Liver (tissue), 9 donors: ENCODE results near the gene CYTH3. TPM values are rescaled to one million over a fixed set of nuclear protein-coding genes. Genes with fewer than 3 reads are reported as not detected.

ENCODE experiments used
- DNase-seq: peaks from one replicate; pipeline ENCODE4 v3.0.0-alpha.2; 2017; ENCODE audit warnings: low spot score
- H3K27ac ChIP-seq, 2 donors: one replicate each; pipeline ENCODE4 v1.7.0; 2013; ENCODE audit warnings: inconsistent platforms in 2 of 2, low read length in 2 of 2, control low read depth in 1 of 2, low read depth in 1 of 2, mild to moderate bottlenecking in 1 of 2
- H3K27me3 ChIP-seq, 4 donors: one replicate each; pipeline versions ENCODE4 v1.6.1 to v1.7.0; 2013; ENCODE audit warnings: low read length in 3 of 4, inconsistent platforms in 1 of 4, mild to moderate bottlenecking in 1 of 4, moderate library complexity in 1 of 4; ENCODE audit not compliant: control insufficient read depth in 4 of 4, insufficient read depth in 4 of 4
- H3K36me3 ChIP-seq, 4 donors: one replicate each; pipeline versions ENCODE4 v1.6.1 to v1.7.0; 2013; ENCODE audit warnings: low read length in 3 of 4, mild to moderate bottlenecking in 3 of 4, low read depth in 1 of 4, moderate library complexity in 1 of 4; ENCODE audit not compliant: control insufficient read depth in 4 of 4, insufficient read depth in 3 of 4
- H3K4me1 ChIP-seq, 4 donors: one replicate each; pipeline versions ENCODE4 v1.6.1 to v1.7.0; 2013; ENCODE audit warnings: low read length in 3 of 4, mild to moderate bottlenecking in 3 of 4, moderate library complexity in 1 of 4; ENCODE audit not compliant: control insufficient read depth in 4 of 4, insufficient read depth in 4 of 4
- H3K4me3 ChIP-seq, 3 donors: one replicate each; pipeline versions ENCODE4 v1.6.1 to v1.7.0; 2013; ENCODE audit warnings: low read length in 3 of 3, control low read depth in 1 of 3, low read depth in 1 of 3, mild to moderate bottlenecking in 1 of 3
- H3K9ac ChIP-seq, 2 donors: one replicate each; pipeline ENCODE4 v1.7.0; 2013; ENCODE audit warnings: low read length in 2 of 2, mild to moderate bottlenecking in 2 of 2, moderate library complexity in 2 of 2, control low read depth in 1 of 2, low read depth in 1 of 2
- H3K9me3 ChIP-seq, 4 donors: one replicate each; pipeline versions ENCODE4 v1.6.1 to v1.7.0; 2013; ENCODE audit warnings: low read length in 3 of 4; ENCODE audit not compliant: control insufficient read depth in 4 of 4
- EGR1 ChIP-seq, 2 donors: IDR thresholded peaks; 2 replicates each; pipeline ENCODE4 v1.6.1; 2016 to 2018; ENCODE audit warnings: antibody characterized with exemption in 2 of 2, low read depth in 2 of 2
- FOXA2 ChIP-seq: IDR thresholded peaks from 2 replicates; pipeline ENCODE4 v1.6.1; 2016; ENCODE audit warnings: antibody characterized with exemption
- GABPA ChIP-seq, 2 donors: IDR thresholded peaks in 1 of 2; conservative IDR thresholded peaks in 1 of 2; 2 replicates each; pipeline ENCODE4 v1.6.1; 2016; ENCODE audit warnings: antibody characterized with exemption in 2 of 2, mild to moderate bottlenecking in 1 of 2, moderate library complexity in 1 of 2
- HNF4A ChIP-seq, 2 donors: conservative IDR thresholded peaks; 2 replicates each; pipeline ENCODE4 v1.6.1; 2016; ENCODE audit warnings: antibody characterized with exemption in 2 of 2, mild to moderate bottlenecking in 2 of 2
- HNF4G ChIP-seq: IDR thresholded peaks from 2 replicates; pipeline ENCODE4 v1.6.1; 2016; ENCODE audit warnings: antibody characterized with exemption
- JUND ChIP-seq, 2 donors: IDR thresholded peaks; 2 replicates each; pipeline ENCODE4 v1.6.1; 2016; ENCODE audit warnings: antibody characterized with exemption in 2 of 2
- NR2F2 ChIP-seq: IDR thresholded peaks from 2 replicates; pipeline ENCODE4 v1.6.1; 2016; ENCODE audit warnings: antibody characterized with exemption
- RAD21 ChIP-seq, 2 donors: IDR thresholded peaks; 2 replicates each; pipeline ENCODE4 v1.6.1; 2016; ENCODE audit warnings: antibody characterized with exemption in 2 of 2, mild to moderate bottlenecking in 2 of 2
- RXRA ChIP-seq, 2 donors: IDR thresholded peaks; 2 replicates each; pipeline ENCODE4 v1.6.1; 2017 to 2018; ENCODE audit warnings: antibody characterized with exemption in 2 of 2, mild to moderate bottlenecking in 1 of 2
- SP1 ChIP-seq: IDR thresholded peaks from 2 replicates; pipeline ENCODE4 v1.6.1; 2018; ENCODE audit warnings: antibody characterized with exemption, mild to moderate bottlenecking
- TAF1 ChIP-seq: conservative IDR thresholded peaks from 2 replicates; pipeline ENCODE4 v1.6.1; 2016; ENCODE audit warnings: antibody characterized with exemption, mild to moderate bottlenecking
- YY1 ChIP-seq: IDR thresholded peaks from 2 replicates; pipeline ENCODE4 v1.6.1; 2016; ENCODE audit warnings: antibody characterized with exemption, mild to moderate bottlenecking
- WGBS: extraction: QIAGEN DNeasy Blood & Tissue Kit; methylation state at CpG from one replicate; pipeline ENCODE4 v1.1.7; 2013; 5-methylcytosine and 5-hydroxymethylcytosine counted together
- polyA plus RNA-seq, 2 donors: library from polyadenylated mRNA; stranded (reverse) in 1 of 2; unstranded in 1 of 2; fragments of 200-250 nt in 1 of 2; fragments of >200 nt in 1 of 2; fragmentation: Nextera tagmentation in 1 of 2; extraction: Ambion mirVana in 1 of 2; gene quantifications; one replicate each; pipeline versions ENCODE4 v1.2.1 to v1.2.3, GENCODE V29; 2013 to 2015
- total RNA-seq, 2 donors: library from RNA; depleted of rRNA; stranded (reverse); fragments of >200 nt; gene quantifications; one replicate each; pipeline ENCODE4 v1.2.3, GENCODE V29; 2014
- TF ChIP-seq, protein P1 (sequence below): fragments of 150-350 bp; IDR thresholded peaks from 2 replicates; pipeline ENCODE4 v1.5.1; 2017; ENCODE audit warnings: improper control_type of control experiment, low read depth, low read length; ENCODE audit not compliant: missing input control
- TF ChIP-seq, protein P2 (sequence below): IDR thresholded peaks from 2 replicates; pipeline ENCODE4 v1.6.1; 2016; ENCODE audit warnings: antibody characterized with exemption
- TF ChIP-seq, protein P3 (sequence below): IDR thresholded peaks from 2 replicates; pipeline ENCODE4 v1.6.1; 2016; ENCODE audit warnings: antibody characterized with exemption
- TF ChIP-seq, protein P4 (sequence below): IDR thresholded peaks from 2 replicates; pipeline ENCODE4 v1.6.1; 2016; ENCODE audit warnings: antibody characterized with exemption
- TF ChIP-seq, protein P5 (sequence below): IDR thresholded peaks from 2 replicates; pipeline ENCODE4 v1.6.1; 2016; ENCODE audit warnings: antibody characterized with exemption, mild to moderate bottlenecking
- donor health status: healthy.
- donor health status: healthy.
- donor health status: healthy.
- donor health status: healthy.
- donor health status: healthy.

The CYTH3 gene
- total and polyA plus RNA-seq, 4 donors, result 1.1 to 6.3 (median 3.7) TPM

DNA sequence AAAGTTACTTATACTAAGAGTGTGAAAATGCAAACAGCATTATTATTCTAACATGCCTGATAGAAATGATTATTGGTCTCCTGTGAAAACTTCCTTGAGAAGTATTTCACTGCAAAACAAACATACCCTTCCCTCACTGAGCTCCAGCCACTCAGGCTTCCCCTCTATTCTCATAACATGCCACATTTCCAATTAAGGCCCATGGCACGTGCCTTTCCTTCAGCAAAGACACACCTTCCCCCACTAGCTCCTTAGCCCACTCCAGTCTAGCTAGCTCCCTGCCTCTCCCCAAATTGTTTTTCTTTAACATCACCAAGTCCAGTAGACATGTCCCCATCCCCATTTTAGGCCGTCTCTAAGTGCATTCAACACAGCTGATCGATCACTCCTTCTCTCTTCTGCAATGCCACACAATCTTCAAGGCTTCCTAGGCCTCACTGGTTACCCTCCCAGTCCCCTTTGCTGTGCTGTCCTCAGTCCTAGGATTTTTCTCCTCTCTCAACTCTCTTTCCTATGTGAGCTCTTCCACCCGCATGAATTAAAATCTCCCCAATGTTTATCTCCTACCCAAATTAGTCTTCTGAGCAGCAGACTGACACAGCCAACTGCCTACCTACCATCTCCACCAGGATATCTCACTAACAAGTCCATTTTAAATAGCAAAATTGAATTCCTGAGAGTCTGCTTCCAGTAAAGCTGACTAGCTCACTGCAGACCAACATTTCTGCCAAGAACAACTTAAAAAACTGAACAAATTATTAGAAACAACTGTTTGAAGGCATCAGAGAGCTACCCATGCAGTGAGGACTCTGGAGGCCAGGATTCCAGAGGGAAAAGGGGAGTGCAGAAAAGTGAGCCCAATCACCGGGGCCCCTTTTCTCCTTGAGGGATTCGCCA, 11.9 kb downstream of the CYTH3 start (continued):
- TF ChIP-seq YY1 (no peak), SP1 (no peak), FOXA2 (no peak), HNF4A (conservative IDR thresholded peaks at IDR 0.05) (no peak), JUND (IDR thresholded peaks at IDR 0.05) (no peak)
- TF ChIP-seq, protein P1, sequence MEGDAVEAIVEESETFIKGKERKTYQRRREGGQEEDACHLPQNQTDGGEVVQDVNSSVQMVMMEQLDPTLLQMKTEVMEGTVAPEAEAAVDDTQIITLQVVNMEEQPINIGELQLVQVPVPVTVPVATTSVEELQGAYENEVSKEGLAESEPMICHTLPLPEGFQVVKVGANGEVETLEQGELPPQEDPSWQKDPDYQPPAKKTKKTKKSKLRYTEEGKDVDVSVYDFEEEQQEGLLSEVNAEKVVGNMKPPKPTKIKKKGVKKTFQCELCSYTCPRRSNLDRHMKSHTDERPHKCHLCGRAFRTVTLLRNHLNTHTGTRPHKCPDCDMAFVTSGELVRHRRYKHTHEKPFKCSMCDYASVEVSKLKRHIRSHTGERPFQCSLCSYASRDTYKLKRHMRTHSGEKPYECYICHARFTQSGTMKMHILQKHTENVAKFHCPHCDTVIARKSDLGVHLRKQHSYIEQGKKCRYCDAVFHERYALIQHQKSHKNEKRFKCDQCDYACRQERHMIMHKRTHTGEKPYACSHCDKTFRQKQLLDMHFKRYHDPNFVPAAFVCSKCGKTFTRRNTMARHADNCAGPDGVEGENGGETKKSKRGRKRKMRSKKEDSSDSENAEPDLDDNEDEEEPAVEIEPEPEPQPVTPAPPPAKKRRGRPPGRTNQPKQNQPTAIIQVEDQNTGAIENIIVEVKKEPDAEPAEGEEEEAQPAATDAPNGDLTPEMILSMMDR, result no peak
- TF ChIP-seq, protein P2, sequence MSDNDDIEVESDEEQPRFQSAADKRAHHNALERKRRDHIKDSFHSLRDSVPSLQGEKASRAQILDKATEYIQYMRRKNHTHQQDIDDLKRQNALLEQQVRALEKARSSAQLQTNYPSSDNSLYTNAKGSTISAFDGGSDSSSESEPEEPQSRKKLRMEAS, result no peak

DNA sequence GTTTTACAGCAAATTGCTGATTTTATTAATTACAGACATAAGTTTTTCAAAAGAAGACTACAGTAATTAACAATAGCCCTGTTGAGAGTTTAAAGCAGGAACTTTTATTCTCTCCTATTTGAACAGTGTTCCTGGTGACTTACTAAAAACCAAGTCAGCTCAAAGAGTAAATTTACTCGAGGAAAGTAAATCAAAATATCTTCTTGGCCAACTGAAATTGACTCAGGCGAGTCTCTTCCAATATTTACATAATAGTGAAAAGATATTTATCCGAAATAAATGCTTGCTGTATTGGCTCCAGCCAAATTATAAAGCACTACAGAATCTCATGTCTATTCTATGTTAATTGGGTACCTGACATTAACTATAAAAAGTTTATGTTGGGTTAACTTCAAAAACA, 13.2 kb downstream of the CYTH3 start:
- H3K27me3 ChIP-seq, result no peaks in the 10 kb centered on the region
- no peak for DNase-seq
- H3K9ac ChIP-seq, result no peak overlapping the region
- no peaks in the 10 kb centered on the region for H3K36me3 ChIP-seq
- no peak overlapping the region for H3K27ac ChIP-seq
- H3K9me3 ChIP-seq, result no peaks in the 10 kb centered on the region
- H3K4me3 ChIP-seq, result no peak overlapping the region
- H3K4me1 ChIP-seq, result peaks cover 0 to 5% (median 3%) of the 10 kb centered on the region in 4 donors
- 21% methylated on average over 3 of the region's 3 CpGs for WGBS
- TF ChIP-seq FOXA2 (no peak), TAF1 (no peak), HNF4G (no peak), GABPA (IDR thresholded peaks at IDR 0.05 in 1 of 2, conservative IDR thresholded peaks at IDR 0.05 in 1 of 2) (no peak), RAD21 (IDR thresholded peaks at IDR 0.05) (no peak), JUND (IDR thresholded peaks at IDR 0.05) (no peak), RXRA (IDR thresholded peaks at IDR 0.05) (no peak), HNF4A (conservative IDR thresholded peaks at IDR 0.05) (no peak), EGR1 (IDR thresholded peaks at IDR 0.05; ENCODE audit: low read depth in 2 of 2) (no peak), NR2F2 (no peak)
- TF ChIP-seq, protein P3, sequence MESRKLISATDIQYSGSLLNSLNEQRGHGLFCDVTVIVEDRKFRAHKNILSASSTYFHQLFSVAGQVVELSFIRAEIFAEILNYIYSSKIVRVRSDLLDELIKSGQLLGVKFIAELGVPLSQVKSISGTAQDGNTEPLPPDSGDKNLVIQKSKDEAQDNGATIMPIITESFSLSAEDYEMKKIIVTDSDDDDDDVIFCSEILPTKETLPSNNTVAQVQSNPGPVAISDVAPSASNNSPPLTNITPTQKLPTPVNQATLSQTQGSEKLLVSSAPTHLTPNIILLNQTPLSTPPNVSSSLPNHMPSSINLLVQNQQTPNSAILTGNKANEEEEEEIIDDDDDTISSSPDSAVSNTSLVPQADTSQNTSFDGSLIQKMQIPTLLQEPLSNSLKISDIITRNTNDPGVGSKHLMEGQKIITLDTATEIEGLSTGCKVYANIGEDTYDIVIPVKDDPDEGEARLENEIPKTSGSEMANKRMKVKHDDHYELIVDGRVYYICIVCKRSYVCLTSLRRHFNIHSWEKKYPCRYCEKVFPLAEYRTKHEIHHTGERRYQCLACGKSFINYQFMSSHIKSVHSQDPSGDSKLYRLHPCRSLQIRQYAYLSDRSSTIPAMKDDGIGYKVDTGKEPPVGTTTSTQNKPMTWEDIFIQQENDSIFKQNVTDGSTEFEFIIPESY, result no peak
- TF ChIP-seq, protein P4, sequence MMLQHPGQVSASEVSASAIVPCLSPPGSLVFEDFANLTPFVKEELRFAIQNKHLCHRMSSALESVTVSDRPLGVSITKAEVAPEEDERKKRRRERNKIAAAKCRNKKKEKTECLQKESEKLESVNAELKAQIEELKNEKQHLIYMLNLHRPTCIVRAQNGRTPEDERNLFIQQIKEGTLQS, result no peak
- TF ChIP-seq, protein P1, result no peak
- TF ChIP-seq, protein P5, sequence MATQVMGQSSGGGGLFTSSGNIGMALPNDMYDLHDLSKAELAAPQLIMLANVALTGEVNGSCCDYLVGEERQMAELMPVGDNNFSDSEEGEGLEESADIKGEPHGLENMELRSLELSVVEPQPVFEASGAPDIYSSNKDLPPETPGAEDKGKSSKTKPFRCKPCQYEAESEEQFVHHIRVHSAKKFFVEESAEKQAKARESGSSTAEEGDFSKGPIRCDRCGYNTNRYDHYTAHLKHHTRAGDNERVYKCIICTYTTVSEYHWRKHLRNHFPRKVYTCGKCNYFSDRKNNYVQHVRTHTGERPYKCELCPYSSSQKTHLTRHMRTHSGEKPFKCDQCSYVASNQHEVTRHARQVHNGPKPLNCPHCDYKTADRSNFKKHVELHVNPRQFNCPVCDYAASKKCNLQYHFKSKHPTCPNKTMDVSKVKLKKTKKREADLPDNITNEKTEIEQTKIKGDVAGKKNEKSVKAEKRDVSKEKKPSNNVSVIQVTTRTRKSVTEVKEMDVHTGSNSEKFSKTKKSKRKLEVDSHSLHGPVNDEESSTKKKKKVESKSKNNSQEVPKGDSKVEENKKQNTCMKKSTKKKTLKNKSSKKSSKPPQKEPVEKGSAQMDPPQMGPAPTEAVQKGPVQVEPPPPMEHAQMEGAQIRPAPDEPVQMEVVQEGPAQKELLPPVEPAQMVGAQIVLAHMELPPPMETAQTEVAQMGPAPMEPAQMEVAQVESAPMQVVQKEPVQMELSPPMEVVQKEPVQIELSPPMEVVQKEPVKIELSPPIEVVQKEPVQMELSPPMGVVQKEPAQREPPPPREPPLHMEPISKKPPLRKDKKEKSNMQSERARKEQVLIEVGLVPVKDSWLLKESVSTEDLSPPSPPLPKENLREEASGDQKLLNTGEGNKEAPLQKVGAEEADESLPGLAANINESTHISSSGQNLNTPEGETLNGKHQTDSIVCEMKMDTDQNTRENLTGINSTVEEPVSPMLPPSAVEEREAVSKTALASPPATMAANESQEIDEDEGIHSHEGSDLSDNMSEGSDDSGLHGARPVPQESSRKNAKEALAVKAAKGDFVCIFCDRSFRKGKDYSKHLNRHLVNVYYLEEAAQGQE, result no peak
- TF ChIP-seq, protein P2, result no peak
